Activated B cell treated with CpG ODN at 0.5 μM for 24 hours (primary cell): ENCODE measurements around the gene GLRX2. TPM values are rescaled to one million over a fixed set of nuclear protein-coding genes. Genes with fewer than 3 reads are reported as not detected.
A peak's percentile ranks its signal among the peaks of the same experiment; 100 is the strongest.

Experiments used
- ATAC-seq: fragments of 200-7000 bp; cut with Tn5 transposase; one replicate; pipeline ENCODE4 v1.10.0; 2021; ENCODE audit warnings: low read depth, mild to moderate bottlenecking, moderate library complexity
- CTCF ChIA-PET: fragments of 350-600 bp; sonication (Branson Sonifier 250); formaldehyde crosslinking; loops from one replicate; lab custom pipeline; 2021; ENCODE audit warnings: antibody characterized with exemption; lab: Charles Lee
- POLR2A ChIA-PET: fragments of 350-600 bp; sonication (Branson Sonifier 250); formaldehyde crosslinking; loops from one replicate; lab custom pipeline; 2021; ENCODE audit warnings: antibody characterized with exemption; lab: Charles Lee
- DNase-seq: peaks from one replicate; pipeline ENCODE4 v3.0.0; 2022
- H3K27ac Mint-ChIP-seq: one replicate; pipeline ENCODE4 v1.8.0; 2020; ENCODE audit warnings: mixed read lengths
- H3K27me3 Mint-ChIP-seq: one replicate; pipeline ENCODE4 v1.8.0; 2021; ENCODE audit warnings: mixed read lengths
- H3K36me3 Mint-ChIP-seq: one replicate; pipeline ENCODE4 v1.8.0; 2021; ENCODE audit warnings: low read depth, mixed read lengths
- H3K4me1 Mint-ChIP-seq: one replicate; pipeline ENCODE4 v1.8.0; 2021; ENCODE audit warnings: mixed read lengths
- H3K4me3 Mint-ChIP-seq: one replicate; pipeline ENCODE4 v1.8.0; 2020; ENCODE audit warnings: mild to moderate bottlenecking, mixed read lengths
- H3K9me3 Mint-ChIP-seq: one replicate; pipeline ENCODE4 v1.8.0; 2020; ENCODE audit warnings: mixed read lengths
- CTCF ChIP-seq: fragments of 200-600 bp; IDR thresholded peaks from one replicate; pipeline ENCODE4 v1.8.0; 2022; ENCODE audit warnings: antibody characterized with exemption, mild to moderate bottlenecking
- intact Hi-C: fragments of 100-400 bp; cut with micrococcal nuclease; formaldehyde crosslinking; loops from one replicate; pipeline ENCODE4 v1.15.1; 2024
- total RNA-seq: library from RNA; stranded (reverse); gene quantifications from 2 replicates; pipeline ENCODE4 v1.2.3, GENCODE V29; 2022

The GLRX2 gene
- total RNA-seq, 1 donor from 2014 or later: 14.4 TPM

- ChIA-PET POLR2A (interaction anchor here (2.0 kb wide), 1 partner anchor 8 kb away, joined by 7 read pairs; the partner anchor contains the start of genes RO60 and UCHL5), CTCF (no interaction called here)
- ATAC-seq (no peak), DNase-seq (no peak)
- Mint-ChIP-seq H3K4me3 (no peak overlapping the region), H3K36me3 (peaks cover 12% of the 10 kb centered on the region), H3K27ac (peak overlapping the region; percentile 27), H3K4me1 (peaks cover 64% of the 10 kb centered on the region), H3K27me3 (no peaks in the 10 kb centered on the region), H3K9me3 (peaks cover 5% of the 10 kb centered on the region)
- no peak for TF ChIP-seq CTCF
- intact Hi-C loops: no loop called here
Measured at GRCh38 chr1:193066606-193067005, 38.6 kb downstream of the GLRX2 start.

DNA sequence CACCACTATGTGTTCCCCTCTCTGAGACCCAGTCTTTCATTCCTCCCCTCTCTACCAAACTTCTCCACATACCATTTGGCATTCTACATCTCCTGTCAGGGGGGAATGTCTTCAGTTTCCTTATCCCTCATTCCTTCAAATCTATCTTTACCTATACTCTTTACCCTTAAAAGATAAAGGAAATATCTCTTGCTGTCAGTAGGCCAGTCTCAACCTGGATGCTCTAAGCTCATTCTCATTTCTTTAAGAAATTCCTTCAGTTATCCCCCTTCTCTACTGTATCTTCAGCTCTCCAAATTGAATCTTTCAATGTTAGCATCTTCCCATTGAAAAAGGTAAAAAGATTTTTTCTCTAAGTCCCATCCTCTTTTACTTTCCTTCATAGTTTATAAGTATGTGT lies 39.3 kb downstream of the GLRX2 start:
- TF ChIP-seq CTCF: no peak

GRCh38 chr1:193062698-193063463 lies 42.3 kb downstream of the GLRX2 start:
- Mint-ChIP-seq H3K4me1 (peaks cover 71% of the 10 kb centered on the region), H3K36me3 (peaks cover 24% of the 10 kb centered on the region), H3K27me3 (no peaks in the 10 kb centered on the region), H3K4me3 (no peak overlapping the region), H3K27ac (no peak overlapping the region), H3K9me3 (peaks cover 5% of the 10 kb centered on the region)
- TF ChIP-seq CTCF: no peak
- POLR2A ChIA-PET: no interaction called here
- CTCF ChIA-PET: no interaction called here
- ATAC-seq (no peak), DNase-seq (no peak)
- intact Hi-C loops: no loop called here

More for the DNA sequence above, 39.3 kb downstream of the GLRX2 start:
- Mint-ChIP-seq H3K36me3 (peaks cover 12% of the 10 kb centered on the region), H3K4me3 (no peak overlapping the region), H3K4me1 (peaks cover 64% of the 10 kb centered on the region), H3K9me3 (peaks cover 5% of the 10 kb centered on the region), H3K27me3 (no peaks in the 10 kb centered on the region), H3K27ac (peak overlapping the region; percentile 27)
- POLR2A ChIA-PET: no interaction called here
- intact Hi-C loops: no loop called here
- no peak for ATAC-seq
- no peak for DNase-seq
- CTCF ChIA-PET: no interaction called here

- H3K36me3 Mint-ChIP-seq: peaks cover 24% of the 10 kb centered on the region
- H3K4me3 Mint-ChIP-seq: peak overlapping the region; percentile 29
- H3K4me1 Mint-ChIP-seq: peaks cover 64% of the 10 kb centered on the region
- peaks cover 5% of the 10 kb centered on the region for H3K9me3 Mint-ChIP-seq
- H3K27me3 Mint-ChIP-seq: no peaks in the 10 kb centered on the region
- ChIA-PET POLR2A (interaction anchor here (2.9 kb wide), 1 partner anchor 61 kb away, joined by 37 read pairs; the partner anchor contains the start of gene CDC73), CTCF (no interaction called here)
- ATAC-seq: no peak
- DNase-seq: no peak
- intact Hi-C loops: no loop called here
- no peak overlapping the region for H3K27ac Mint-ChIP-seq
- no peak for TF ChIP-seq CTCF
Measured at GRCh38 chr1:193060938-193061337, 44.3 kb downstream of the GLRX2 start.

GRCh38 chr1:193060406-193060805 lies 44.8 kb downstream of the GLRX2 start:
- DNase-seq (no peak), ATAC-seq (no peak)
- H3K4me3 Mint-ChIP-seq: peak overlapping the region; percentile 100
- peaks cover 60% of the 10 kb centered on the region for H3K4me1 Mint-ChIP-seq
- no peak for TF ChIP-seq CTCF
- intact Hi-C loops: no loop called here
- POLR2A ChIA-PET: interaction anchor here (2.9 kb wide), 1 partner anchor 61 kb away, joined by 37 read pairs; the partner anchor contains the start of gene CDC73
- no peaks in the 10 kb centered on the region for H3K27me3 Mint-ChIP-seq
- H3K36me3 Mint-ChIP-seq: peaks cover 24% of the 10 kb centered on the region
- H3K9me3 Mint-ChIP-seq: peaks cover 5% of the 10 kb centered on the region
- peak overlapping the region; percentile 99 for H3K27ac Mint-ChIP-seq
- CTCF ChIA-PET: no interaction called here
